RWPE2 (cell line): ENCODE data around the gene NEDD8.

Source experiments
- ATAC-seq: fragments of 200-7000 bp; cut with Tn5 transposase; 3 replicates; pipeline ENCODE4 v1.9.1; 2021; ENCODE audit warnings: low read depth
- DNase-seq: peaks from one replicate; pipeline ENCODE4 v3.0.0-alpha.2; 2020; ENCODE audit warnings: low spot score
- H3K27ac ChIP-seq: fragments of 450-650 bp; 2 replicates; pipeline ENCODE4 v1.5.1; 2017; ENCODE audit warnings: mild to moderate bottlenecking; ENCODE audit not compliant: poor library complexity, severe bottlenecking
- H3K27me3 ChIP-seq: fragments of 250-450 bp; sonication (Bioruptor Pico); 2 replicates; pipeline ENCODE4 v1.5.1; 2021; ENCODE audit warnings: mild to moderate bottlenecking, moderate library complexity; ENCODE audit not compliant: insufficient read depth, poor library complexity, severe bottlenecking
- H3K36me3 ChIP-seq: fragments of 250-450 bp; sonication (Bioruptor Pico); 2 replicates; pipeline ENCODE4 v1.5.1; 2020; ENCODE audit warnings: low read depth, mild to moderate bottlenecking, moderate library complexity
- H3K4me1 ChIP-seq: fragments of 250-450 bp; sonication (Bioruptor Pico); 2 replicates; pipeline ENCODE4 v1.5.1; 2021; ENCODE audit warnings: mild to moderate bottlenecking, moderate library complexity; ENCODE audit not compliant: insufficient read depth, poor library complexity, severe bottlenecking
- H3K4me3 ChIP-seq: fragments of 250-450 bp; sonication (Bioruptor Pico); 2 replicates; pipeline ENCODE4 v1.5.1; 2021; ENCODE audit warnings: mild to moderate bottlenecking, moderate library complexity; ENCODE audit not compliant: severe bottlenecking
- H3K9me3 ChIP-seq: fragments of 250-450 bp; sonication (Bioruptor Pico); 2 replicates; pipeline ENCODE4 v1.5.1; 2021; ENCODE audit warnings: mild to moderate bottlenecking, moderate library complexity; ENCODE audit not compliant: severe bottlenecking
- CTCF ChIP-seq: fragments of 450-650 bp; IDR thresholded peaks from one replicate; pipeline ENCODE4 v1.5.1; 2017; ENCODE audit warnings: mild to moderate bottlenecking, moderate library complexity; ENCODE audit not compliant: poor library complexity, severe bottlenecking

Gene NEDD8

GRCh38 chr14:24232645-24233537 lies 724 bp upstream of the NEDD8 start, which contains the start of gene GMPR2:
Gene GMPR2 (plus strand): TSS chr14:24232929. CDS start chr14:24233254, 325 bp downstream.
- peak; percentile 55 for ATAC-seq
- no peak for DNase-seq
- Histone ChIP-seq H3K4me1 (peaks cover 14% of the 10 kb centered on the region), H3K27ac (peak within 1 kb of the TSS; percentile 76), H3K36me3 (peaks cover 68% of the 10 kb centered on the region), H3K27me3 (no peaks in the 10 kb centered on the region), H3K4me3 (peak within 1 kb of the TSS; percentile 67), H3K9me3 (no peaks in the 10 kb centered on the region)
- TF ChIP-seq CTCF, result no peak

DNA sequence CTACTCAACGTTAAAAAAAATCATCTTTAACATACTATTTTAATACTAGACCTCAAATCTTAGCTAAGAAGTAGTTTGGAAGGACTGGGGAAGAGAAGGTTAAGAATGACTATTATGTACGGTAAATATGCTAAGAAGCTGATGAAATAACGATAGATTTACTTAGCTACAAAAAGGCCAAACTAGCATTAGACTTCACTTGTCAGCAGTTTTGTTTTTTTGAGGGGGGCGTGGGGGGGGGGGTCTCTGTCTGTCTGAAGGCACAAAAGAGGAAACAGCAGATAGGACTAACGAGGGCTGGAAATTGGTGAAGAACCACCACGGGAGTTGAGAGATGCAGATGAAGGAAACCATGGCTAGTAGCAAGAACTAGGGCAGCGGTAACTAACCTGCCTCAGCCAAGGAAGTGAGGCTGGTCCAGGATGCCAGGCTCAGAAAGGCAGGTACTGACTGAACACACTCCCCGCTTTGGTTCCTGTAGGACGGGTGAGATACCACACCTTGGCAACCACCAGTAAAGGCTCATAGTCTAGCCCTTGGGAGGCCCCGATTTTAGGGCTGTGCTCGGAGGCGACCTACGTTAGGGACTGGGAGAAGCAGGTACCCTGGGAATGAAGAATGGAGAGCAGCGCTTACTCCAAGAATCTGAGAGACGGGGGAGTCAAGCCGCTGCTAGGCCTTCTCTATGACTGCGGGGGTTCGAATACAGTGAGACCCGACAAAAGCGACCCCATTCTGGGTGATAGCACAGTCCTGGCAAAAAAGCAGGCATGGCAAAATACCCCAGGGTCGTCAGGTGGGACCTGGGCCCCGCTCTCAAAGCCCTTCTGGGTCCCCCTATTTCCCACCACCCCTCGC lies 675 bp downstream of the NEDD8 start:
- peak; percentile 20 for ATAC-seq
- no peaks in the 10 kb centered on the region for H3K27me3 ChIP-seq
- no peak for TF ChIP-seq CTCF
- peak; percentile 76 for DNase-seq
- peak overlapping the region; percentile 76 for H3K27ac ChIP-seq
- peak overlapping the region; percentile 67 for H3K4me3 ChIP-seq
- H3K36me3 ChIP-seq, result peaks cover 68% of the 10 kb centered on the region
- H3K9me3 ChIP-seq, result no peaks in the 10 kb centered on the region
- H3K4me1 ChIP-seq, result peaks cover 25% of the 10 kb centered on the region

- DNase-seq (no peak), ATAC-seq (no peak)
- Histone ChIP-seq H3K27me3 (no peaks in the 10 kb centered on the region), H3K4me3 (no peak overlapping the region), H3K36me3 (peaks cover 60% of the 10 kb centered on the region), H3K27ac (no peak overlapping the region), H3K4me1 (peaks cover 42% of the 10 kb centered on the region), H3K9me3 (no peaks in the 10 kb centered on the region)
- no peak for TF ChIP-seq CTCF
Observed at GRCh38 chr14:24228902-24229301, 3.3 kb downstream of the NEDD8 start.

DNA sequence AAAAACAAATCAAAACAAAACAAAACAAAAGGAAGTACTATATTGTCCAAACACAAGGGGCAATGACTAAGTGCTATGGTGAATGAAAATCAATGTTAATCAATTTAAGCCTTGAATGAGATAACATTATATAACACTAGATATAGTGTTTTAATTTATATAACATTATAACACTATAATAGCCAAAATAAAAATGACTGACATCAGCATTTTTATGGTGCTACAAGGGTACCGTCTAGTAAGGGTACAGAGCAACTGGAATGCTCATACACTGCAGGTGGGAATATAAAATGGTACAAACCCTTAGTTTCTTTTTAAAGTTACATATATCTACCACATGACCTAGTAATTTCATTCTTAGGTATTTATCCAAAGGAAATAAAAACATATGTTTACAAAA lies 5.7 kb downstream of the NEDD8 start:
- DNase-seq (no peak), ATAC-seq (no peak)
- Histone ChIP-seq H3K9me3 (no peaks in the 10 kb centered on the region), H3K27me3 (no peaks in the 10 kb centered on the region), H3K36me3 (peaks cover 67% of the 10 kb centered on the region), H3K4me3 (no peak overlapping the region), H3K27ac (peak overlapping the region; percentile 87), H3K4me1 (peaks cover 42% of the 10 kb centered on the region)
- no peak for TF ChIP-seq CTCF
